Uterus (tissue), 4 donors: Measurements from ENCODE around the gene IER3. TPM values are rescaled to one million over a fixed set of nuclear protein-coding genes. Genes with fewer than 3 reads are reported as not detected.

Experiments used
- DNase-seq, 2 donors: peaks; one replicate each; pipeline ENCODE4 v3.0.0-alpha.2; 2019 to 2020
- H3K27ac ChIP-seq, 2 donors: fragments of 200-600 bp; sonication (generic); 1 replicate in 1 of 2; 2 replicates in 1 of 2; pipeline ENCODE4 v1.5.1; 2016 to 2018
- H3K27me3 ChIP-seq, 2 donors: fragments of 200-600 bp; sonication (generic); one replicate each; pipeline ENCODE4 v1.5.1; 2018 to 2019; ENCODE audit warnings: control low read depth in 1 of 2
- H3K36me3 ChIP-seq, 2 donors: fragments of 200-600 bp; sonication (generic); one replicate each; pipeline ENCODE4 v1.5.1; 2019; ENCODE audit warnings: control low read depth in 1 of 2
- H3K4me1 ChIP-seq, 2 donors: fragments of 200-600 bp; sonication (generic); one replicate each; pipeline ENCODE4 v1.5.1; 2018 to 2019; ENCODE audit warnings: control low read depth in 1 of 2
- H3K4me3 ChIP-seq, 2 donors: fragments of 200-600 bp; sonication (generic); 1 replicate in 1 of 2; 2 replicates in 1 of 2; pipeline ENCODE4 v1.5.1; 2018 to 2019; ENCODE audit warnings: mild to moderate bottlenecking in 1 of 2
- H3K9me3 ChIP-seq, 2 donors: fragments of 200-600 bp; sonication (generic); one replicate each; pipeline ENCODE4 v1.5.1; 2019; ENCODE audit warnings: control low read depth in 1 of 2
- CTCF ChIP-seq, 4 experiments: fragments of 200-600 bp in 2 of 4; fragments of 450-650 bp in 2 of 4; sonication (generic) in 2 of 4; IDR thresholded peaks; one replicate each; pipeline ENCODE4 v1.5.1; 2016 to 2019; ENCODE audit warnings: antibody characterized with exemption in 4 of 4, mild to moderate bottlenecking in 2 of 4, moderate library complexity in 1 of 4
- POLR2A ChIP-seq, 2 donors: fragments of 450-650 bp; IDR thresholded peaks; one replicate each; pipeline ENCODE4 v1.6.1; 2016; ENCODE audit warnings: antibody characterized with exemption in 2 of 2, mild to moderate bottlenecking in 1 of 2, moderate library complexity in 1 of 2
- intact Hi-C: fragments of 100-400 bp; cut with DNase I; formaldehyde crosslinking; loops from one replicate; pipeline ENCODE4 v1.15.1; 2023; ENCODE audit warnings: low total_unique reads
- total RNA-seq, 4 donors: library from RNA; depleted of rRNA in 3 of 4; stranded (reverse); fragments of >200 nt in 3 of 4; gene quantifications; one replicate each; pipeline versions ENCODE4 v1.1.0 to v1.2.4, GENCODE V29; 2014 to 2023
- donor health status: DM: yes; HTN: yes; CAD: no.

Gene IER3
- total RNA-seq, 4 donors from 2014 or later: 0.88 to 23.8 (median 10.4) TPM

- Histone ChIP-seq H3K4me1 (peaks cover 0 to 4% of the 10 kb centered on the region in 2 donors), H3K4me3 (no peak overlapping the region), H3K36me3 (no peaks in the 10 kb centered on the region), H3K27me3 (no peaks in the 10 kb centered on the region), H3K27ac (peak overlapping the region in 1 of 2 donors; percentile 40), H3K9me3 (no peaks in the 10 kb centered on the region)
- no peak for DNase-seq
- TF ChIP-seq POLR2A (IDR thresholded peaks at IDR 0.05) (no peak), CTCF (IDR thresholded peaks at IDR 0.05) (no peak)
- intact Hi-C loops: no loop called here
Observed at GRCh38 chr6:30763618-30764489, 19.5 kb upstream of the IER3 start.

GRCh38 chr6:30763155-30763617, 18.8 kb upstream of the IER3 start:
- DNase-seq: no peak
- no peaks in the 10 kb centered on the region for H3K4me1 ChIP-seq
- no peaks in the 10 kb centered on the region for H3K9me3 ChIP-seq
- intact Hi-C loops: no loop called here
- H3K4me3 ChIP-seq: no peak overlapping the region
- TF ChIP-seq POLR2A (IDR thresholded peaks at IDR 0.05) (no peak), CTCF (IDR thresholded peaks at IDR 0.05) (no peak)
- no peaks in the 10 kb centered on the region for H3K27me3 ChIP-seq
- no peak overlapping the region for H3K27ac ChIP-seq
- H3K36me3 ChIP-seq: no peaks in the 10 kb centered on the region

GRCh38 chr6:30761791-30762429, 17.6 kb upstream of the IER3 start:
- no peak for TF ChIP-seq CTCF (IDR thresholded peaks at IDR 0.05)
- no peak for TF ChIP-seq POLR2A (IDR thresholded peaks at IDR 0.05)

GRCh38 chr6:30760549-30760948, 16.2 kb upstream of the IER3 start:
- intact Hi-C loops: no loop called here
- DNase-seq: no peak
- Histone ChIP-seq H3K4me1 (no peaks in the 10 kb centered on the region), H3K9me3 (no peaks in the 10 kb centered on the region), H3K27me3 (no peaks in the 10 kb centered on the region), H3K27ac (peak overlapping the region in 1 of 2 donors; percentile 44), H3K4me3 (no peak overlapping the region), H3K36me3 (no peaks in the 10 kb centered on the region)
- TF ChIP-seq CTCF (IDR thresholded peaks at IDR 0.05) (no peak), POLR2A (IDR thresholded peaks at IDR 0.05) (no peak)

More at GRCh38 chr6:30761791-30762429, 17.6 kb upstream of the IER3 start:
- H3K36me3 ChIP-seq: no peaks in the 10 kb centered on the region
- no peaks in the 10 kb centered on the region for H3K27me3 ChIP-seq
- intact Hi-C loops: no loop called here
- H3K9me3 ChIP-seq: no peaks in the 10 kb centered on the region
- no peaks in the 10 kb centered on the region for H3K4me1 ChIP-seq
- no peak overlapping the region for H3K27ac ChIP-seq
- no peak overlapping the region for H3K4me3 ChIP-seq
- no peak for DNase-seq
